GM18502 (cell line): ENCODE measurements around the gene MRPL11.

Source experiments
- ATAC-seq: cut with Tn5 transposase; IDR thresholded peaks from one replicate; pipeline ENCODE4 v1.9.1; 2021; ENCODE audit warnings: mild to moderate bottlenecking; ENCODE audit not compliant: unreplicated experiment, poor library complexity

The MRPL11 gene

GRCh38 chr11:66408488-66409214 is 30.0 kb downstream of the MRPL11 start:
- ATAC-seq: peak; percentile 73

DNA sequence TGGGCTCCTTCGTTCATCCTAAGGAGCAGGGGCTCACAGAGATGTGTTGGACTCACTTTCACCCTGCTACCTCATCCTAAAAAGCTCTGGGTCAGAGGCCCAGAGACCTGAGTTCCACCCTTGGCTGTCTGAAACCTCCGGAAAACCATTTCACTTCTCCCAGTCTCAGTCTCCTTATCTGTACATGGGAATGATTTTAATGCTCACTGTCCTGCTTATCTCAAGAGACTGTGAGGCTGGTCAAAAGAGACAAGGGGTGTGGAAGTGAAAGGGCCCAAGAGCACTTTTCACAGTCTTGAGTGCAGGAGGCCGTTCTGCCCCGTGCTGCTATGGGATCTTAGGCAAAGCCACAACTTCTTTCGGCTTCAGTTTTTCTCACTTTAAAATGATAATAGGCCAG is 31.0 kb downstream of the MRPL11 start:
- no peak for ATAC-seq

GRCh38 chr11:66393954-66394353 is 44.7 kb downstream of the MRPL11 start:
- ATAC-seq: no peak

DNA sequence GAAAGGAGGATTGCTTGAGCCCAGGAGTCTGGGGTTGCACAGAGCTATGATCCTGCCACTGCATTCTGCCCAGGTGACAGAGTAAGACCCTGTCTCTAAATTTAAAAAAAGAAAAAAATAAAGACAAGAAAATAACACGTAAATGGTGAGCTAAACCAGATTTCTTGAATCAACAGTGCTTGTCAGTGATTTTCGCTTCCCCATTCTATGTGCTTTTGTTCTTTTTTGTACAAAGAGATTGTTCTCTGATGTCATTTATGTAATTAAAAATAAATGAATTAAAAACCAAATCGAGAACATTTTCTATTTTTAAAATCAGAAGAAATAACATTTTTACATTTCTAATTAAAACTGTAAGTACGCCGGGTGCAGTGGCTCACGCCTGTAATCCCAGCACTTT is 47.3 kb downstream of the MRPL11 start:
- no peak for ATAC-seq

GRCh38 chr11:66388780-66389386 is 49.8 kb downstream of the MRPL11 start:
- no peak for ATAC-seq

DNA sequence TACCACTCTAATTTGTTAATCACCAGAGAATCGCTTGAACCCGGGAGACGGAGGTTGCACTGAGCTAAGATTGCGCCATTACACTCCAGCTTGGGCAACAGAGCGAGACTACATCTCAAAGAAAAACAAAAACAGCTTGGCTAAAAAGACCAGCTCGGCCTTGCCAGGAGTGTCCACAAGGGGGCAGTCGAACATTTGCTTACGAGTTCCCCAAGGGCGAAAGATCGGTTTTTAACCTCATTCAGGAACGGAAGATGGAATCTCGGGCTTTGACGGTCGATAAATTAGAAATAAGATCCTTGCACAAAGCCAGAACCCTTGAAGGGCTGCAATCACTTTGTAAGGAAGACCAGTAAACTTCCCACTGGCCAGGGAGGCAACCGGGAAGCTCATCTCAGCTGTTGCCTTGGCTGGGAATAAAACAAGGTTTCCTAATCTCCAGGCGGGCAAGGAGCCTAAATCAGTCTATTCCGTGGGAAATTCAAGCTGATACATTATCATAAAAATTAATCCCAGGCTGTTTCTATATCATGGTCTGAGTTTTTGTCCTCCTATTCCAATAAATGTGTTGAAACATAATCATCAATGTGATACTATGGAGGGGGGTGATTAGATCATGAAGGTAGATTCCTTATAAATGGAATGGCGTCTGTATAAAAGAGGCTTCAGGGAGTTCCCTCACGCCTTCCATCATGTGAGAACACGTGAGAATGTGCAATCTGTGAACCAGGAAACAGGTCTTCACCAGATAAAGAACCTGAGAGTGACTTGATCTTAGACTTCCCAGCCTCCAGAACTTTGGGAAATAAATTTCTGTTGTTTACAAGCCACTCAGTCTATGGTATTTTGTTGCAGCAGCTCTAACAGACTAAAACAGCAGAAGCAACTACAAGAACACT is 52.2 kb downstream of the MRPL11 start:
- ATAC-seq: no peak
